GM19043 (cell line): Measurements from ENCODE around the gene DYNLT1.
"Not testable (repeated sequence)": the region's sequence is repeated elsewhere in the genome, so short reads cannot be mapped to it uniquely, and the experiment has no call there.

Experiments used
- ATAC-seq: cut with Tn5 transposase; IDR thresholded peaks from one replicate; pipeline ENCODE4 v1.9.1; 2021; ENCODE audit warnings: low read depth; ENCODE audit not compliant: unreplicated experiment

The DYNLT1 gene

GRCh38 chr6:158644231-158645063, at the start of gene DYNLT1:
TSS of gene DYNLT1 (minus strand) at chr6:158644743. CDS start at chr6:158644708, 35 bp downstream.
- ATAC-seq: peak; percentile 41

- ATAC-seq: no peak
Observed at GRCh38 chr6:158688860-158689259, 44.3 kb upstream of the DYNLT1 start.

DNA sequence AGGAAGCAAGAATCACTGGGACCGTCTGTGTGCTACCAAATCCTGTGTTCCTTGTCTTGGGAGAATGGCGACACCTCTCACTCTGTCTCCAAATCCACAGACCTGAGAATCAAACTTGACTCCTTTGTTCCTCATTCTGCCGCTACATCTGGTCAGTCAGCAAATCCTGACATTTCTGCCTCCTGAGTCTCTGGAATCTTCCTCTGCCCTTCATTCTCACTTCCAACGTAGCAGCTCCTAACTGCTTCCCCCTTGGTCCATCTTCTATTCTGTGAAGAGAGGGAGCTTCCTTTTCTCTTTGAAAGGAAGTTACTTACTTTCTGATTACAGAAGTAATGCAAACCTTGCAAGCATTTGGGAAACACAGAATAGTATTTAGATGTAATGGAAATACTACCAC, 43.0 kb upstream of the DYNLT1 start:
- ATAC-seq: no peak

- peak; percentile 76 for ATAC-seq
Observed at GRCh38 chr6:158686791-158687381, 42.3 kb upstream of the DYNLT1 start.

DNA sequence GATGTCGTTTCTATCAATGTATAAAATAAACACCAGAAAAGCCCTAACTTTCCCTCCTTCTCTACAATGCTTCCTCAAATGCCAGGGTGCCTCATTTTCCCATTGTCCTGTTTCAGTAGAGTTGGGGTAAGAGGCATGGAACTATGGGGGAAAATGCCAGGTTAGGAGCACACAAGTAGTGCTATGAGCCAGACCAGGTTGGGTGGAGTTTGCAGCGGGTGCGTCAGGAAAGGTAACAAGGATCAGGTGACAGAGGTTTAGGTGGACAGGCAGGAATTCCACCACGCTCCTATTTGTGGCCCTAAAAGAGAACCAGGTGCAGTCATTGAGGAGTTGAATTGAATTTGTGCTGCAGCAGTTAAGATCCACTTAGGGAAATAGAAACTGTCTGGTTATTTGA, 41.8 kb upstream of the DYNLT1 start:
- ATAC-seq: no peak

- no peak for ATAC-seq
Observed at GRCh38 chr6:158684745-158685324, 40.3 kb upstream of the DYNLT1 start.

DNA sequence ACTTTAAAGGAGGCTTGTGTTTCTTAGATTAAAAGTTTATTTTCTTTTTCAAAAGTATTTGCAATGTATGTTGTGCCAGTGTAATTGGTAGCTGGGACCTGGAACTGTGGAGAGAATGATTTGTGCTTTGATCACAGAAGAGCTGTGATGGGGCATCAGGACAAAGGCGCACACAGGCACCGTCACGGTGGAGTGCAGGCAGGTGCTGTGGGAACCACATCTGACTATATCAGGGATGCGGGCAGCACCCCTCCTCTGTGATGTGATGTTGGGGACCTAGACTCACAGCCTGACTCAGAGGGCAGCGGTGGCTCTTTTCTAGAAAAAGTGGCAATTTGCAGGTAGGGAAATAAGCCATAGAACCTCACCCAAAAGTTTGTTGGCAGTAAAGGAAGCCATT, 39.8 kb upstream of the DYNLT1 start:
- no peak for ATAC-seq

- ATAC-seq: no peak
Observed at GRCh38 chr6:158680481-158680880, 35.9 kb upstream of the DYNLT1 start.

DNA sequence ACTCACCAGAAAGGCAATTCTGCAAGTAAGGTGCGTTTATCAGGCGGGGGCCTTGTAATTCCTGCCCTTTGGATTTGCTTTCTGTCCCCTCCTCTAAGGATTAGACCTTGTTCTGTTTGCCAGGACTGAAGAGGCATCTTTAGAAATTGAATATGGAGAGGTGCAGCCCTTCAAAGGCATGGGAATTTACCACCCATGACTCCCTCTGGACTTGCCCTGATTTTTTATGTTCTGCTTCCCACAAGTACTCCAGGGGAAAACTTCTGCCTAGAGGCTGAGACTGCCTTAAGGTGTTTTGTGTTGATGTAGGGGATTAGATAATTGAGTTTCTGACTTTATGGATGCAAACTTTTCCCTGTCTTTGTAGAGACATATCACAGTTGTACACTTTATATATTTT, 35.5 kb upstream of the DYNLT1 start:
- ATAC-seq: no peak

- ATAC-seq: no peak
Observed at GRCh38 chr6:158677906-158678578, 33.5 kb upstream of the DYNLT1 start.

DNA sequence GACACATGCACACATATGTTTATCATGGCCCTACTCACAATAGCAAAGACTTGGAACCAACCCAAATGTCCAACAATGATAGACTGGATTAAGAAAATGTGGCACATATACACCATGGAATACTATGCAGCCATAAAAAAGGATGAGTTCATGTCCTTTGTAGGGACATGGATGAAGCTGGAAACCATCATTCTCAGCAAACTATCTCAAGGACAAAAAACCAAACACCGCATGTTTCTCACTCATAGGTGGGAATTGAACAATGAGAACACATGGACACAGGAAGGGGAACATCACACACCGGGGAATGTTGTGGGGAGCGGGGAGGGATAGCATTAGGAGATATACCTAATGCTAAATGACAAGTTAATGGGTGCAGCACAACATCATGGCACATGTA, 32.6 kb upstream of the DYNLT1 start:
- ATAC-seq: not testable (repeated sequence)

GRCh38 chr6:158674342-158675131, 30.0 kb upstream of the DYNLT1 start:
- ATAC-seq: no peak

- no peak for ATAC-seq
Observed at GRCh38 chr6:158672726-158673125, 28.2 kb upstream of the DYNLT1 start.

GRCh38 chr6:158672119-158672518, 27.6 kb upstream of the DYNLT1 start:
- not testable (repeated sequence) for ATAC-seq

DNA sequence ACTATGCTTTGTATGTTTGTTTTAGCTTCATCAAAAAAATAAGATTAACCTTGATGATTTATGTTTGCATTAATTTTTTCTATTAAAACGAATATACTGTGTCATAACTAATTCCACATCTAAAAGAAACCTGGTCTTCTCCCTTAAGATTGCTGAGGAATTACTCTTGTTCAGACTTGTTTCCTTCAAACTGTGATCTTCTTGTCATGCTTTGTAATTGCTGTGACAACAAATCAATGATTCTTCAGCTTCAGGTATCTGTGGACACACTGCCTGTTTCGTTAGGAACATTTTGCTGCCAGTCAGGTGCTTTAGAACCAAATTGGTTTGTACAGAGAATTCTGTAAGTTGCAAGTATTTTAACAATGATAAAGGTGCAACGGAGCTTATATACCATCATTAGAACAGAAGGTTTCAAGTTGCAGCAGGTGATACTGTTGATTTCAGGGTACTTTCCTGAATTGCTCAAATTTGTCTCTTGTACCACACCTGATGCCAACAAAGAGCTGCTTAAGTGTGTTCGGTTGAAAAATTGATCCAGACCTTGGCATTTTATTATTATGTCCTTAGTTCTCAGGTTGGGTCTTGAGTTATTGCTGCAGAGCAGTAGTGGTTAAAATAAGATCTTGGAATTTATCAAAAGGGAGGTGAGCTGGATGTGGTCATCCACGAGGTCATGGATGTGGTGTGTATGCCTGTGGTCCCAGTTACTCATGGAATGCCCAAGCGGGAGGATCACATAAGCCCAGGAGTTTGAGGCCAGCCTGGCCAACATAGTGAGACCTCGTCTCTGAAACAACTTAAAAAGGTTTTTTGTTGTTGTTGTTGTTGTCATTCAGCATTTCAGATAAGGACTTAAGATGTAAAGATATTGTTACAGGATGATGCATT, 24.8 kb upstream of the DYNLT1 start:
- no peak for ATAC-seq

GRCh38 chr6:158668707-158669103, 24.2 kb upstream of the DYNLT1 start:
- no peak for ATAC-seq

DNA sequence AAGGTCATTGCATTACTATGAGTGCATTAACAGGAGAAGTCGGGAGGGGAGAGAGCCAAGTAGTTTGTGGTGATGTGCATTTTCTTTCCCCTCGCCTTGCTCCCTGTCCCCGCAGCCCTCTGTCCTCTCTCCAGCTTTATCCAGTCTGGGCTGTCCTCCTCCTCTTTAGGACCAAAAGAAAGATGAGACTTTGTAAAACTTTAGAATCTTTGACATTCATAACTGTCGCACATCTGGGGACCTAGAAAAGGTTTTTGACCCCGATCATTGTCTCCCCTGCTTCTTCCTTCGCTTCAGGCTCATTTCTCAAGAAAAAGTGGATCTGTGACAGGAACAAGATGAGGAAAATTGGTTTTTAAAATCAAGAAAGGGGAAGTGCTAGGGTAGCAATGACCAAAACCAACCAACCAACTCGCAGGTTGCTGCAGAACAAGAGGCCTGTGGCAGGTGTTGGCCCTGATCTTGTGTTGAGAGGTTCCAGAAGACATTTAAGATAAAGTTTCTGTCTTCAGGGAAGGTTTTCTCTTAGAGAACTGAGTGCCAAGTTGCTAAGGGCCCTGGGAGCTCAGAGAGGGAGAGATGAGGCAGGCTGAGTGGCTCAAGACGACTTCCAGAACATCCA, 22.9 kb upstream of the DYNLT1 start:
- ATAC-seq: no peak

DNA sequence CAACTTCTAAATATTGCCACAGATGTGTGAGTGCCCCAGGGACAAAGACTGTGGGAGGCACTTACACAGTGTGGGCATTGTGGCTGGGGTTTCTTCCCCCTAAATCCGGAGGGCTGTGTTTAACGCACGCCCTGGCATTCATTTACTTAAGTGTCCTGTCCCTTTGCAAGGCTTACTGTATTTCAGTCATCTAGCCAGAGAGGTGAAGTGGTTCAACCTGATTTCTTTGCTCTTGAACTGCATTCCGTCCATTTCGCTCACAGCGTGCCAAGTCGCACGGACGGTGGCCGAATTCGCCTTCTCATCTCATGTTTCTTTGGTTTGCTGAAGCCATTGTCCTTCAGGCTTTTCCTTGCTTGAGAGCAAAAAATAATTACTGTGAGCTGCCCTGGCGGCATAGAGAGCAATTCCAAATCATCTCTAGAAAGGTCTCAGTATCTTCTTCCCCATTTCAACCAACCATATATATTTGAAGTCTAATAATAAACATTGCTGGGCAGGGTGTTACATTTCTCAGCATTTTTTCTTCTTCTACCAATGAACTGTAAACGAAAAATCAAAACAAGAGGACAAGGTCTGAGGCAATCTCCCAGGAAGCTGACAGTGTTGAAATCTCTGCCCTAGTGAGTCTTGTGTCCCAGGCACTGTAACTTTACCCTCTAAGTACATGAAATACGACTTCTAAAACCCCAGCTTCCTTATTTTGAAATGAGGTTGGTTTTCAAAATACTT, 22.3 kb upstream of the DYNLT1 start:
- ATAC-seq: no peak
